GM18873 (cell line): Measurements from ENCODE around the gene SPECC1L.

ENCODE experiments used
- ATAC-seq: cut with Tn5 transposase; IDR thresholded peaks from one replicate; pipeline ENCODE4 v1.9.1; 2021; ENCODE audit warnings: mild to moderate bottlenecking, moderate library complexity, moderate number of reproducible peaks; ENCODE audit not compliant: unreplicated experiment, low FRiP score

Gene SPECC1L

DNA sequence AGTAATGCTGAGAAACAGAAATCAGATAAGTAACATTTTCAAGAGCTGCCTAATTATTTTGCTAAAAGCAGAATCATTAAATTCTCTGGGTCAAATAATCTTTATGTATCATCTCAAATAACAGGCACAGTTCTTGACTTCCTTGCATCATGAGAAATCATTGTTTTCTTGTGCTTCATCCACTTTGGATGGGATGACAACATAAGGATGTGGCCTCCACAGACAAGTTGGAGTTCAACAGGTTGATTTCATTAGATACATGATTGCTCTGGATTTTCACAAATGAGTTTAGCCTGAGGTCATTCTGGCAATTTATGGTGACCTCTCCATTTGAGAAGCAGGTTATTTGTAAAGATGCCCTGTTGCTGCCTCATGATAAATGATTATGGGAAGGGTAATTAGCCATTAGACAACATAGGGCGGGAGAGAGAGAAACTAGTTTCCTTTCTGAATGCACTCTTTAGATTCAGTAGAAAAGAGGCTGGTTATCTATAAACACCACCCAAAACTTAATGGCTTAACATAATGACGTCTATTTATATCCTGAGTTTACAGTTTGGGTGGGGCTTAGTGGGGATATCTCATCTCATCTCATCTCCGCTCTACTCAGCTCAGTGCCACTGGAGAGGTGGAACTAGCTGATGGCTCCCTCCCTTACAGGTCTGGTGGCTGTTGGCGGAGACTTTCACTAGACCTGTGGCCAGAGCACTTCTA, 121.7 kb downstream of the SPECC1L start:
- no peak for ATAC-seq

DNA sequence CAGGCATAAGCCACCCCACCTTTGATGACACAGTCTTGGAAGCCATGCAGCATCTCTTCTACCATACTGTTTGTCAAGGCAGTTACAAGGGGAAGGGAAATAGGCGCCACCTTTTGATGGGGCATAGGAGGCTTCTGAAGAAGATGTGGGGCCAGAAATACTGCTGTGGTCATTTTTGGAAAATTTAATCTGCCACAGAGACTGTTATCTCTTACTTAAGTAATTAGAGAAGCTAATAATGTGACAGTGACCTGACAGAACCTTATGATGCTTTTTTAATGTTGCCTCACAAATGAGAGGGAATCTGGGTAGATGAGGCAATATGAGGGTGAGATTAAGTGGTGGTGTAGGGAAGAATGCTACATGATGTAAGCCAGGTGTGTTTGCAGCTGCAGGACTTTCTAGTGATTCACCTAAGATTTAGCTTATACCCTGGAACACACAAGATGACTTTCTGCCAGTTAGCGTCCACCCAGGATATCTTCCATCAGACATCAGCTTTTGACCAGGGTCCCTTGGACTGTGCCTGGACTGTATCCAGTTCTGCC, 122.5 kb downstream of the SPECC1L start:
- no peak for ATAC-seq

DNA sequence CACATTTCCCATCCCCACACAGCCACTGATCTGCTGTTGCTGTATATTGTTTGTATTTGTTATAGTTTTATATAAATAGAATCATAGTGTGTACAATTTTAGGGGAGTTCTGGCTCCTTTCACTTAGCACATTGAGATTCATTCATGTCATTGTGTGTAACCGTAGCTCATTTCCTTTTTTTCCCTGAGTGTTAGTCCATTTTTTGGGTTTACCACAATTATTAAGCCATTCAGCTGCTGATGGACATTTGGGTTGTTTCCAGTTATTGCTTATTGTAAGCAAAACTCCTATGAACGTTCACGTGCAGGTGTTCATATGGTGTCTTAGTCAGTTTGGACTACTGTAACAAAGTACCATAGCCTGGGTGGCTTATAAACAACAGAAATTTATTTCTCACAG, 123.2 kb downstream of the SPECC1L start:
- no peak for ATAC-seq

DNA sequence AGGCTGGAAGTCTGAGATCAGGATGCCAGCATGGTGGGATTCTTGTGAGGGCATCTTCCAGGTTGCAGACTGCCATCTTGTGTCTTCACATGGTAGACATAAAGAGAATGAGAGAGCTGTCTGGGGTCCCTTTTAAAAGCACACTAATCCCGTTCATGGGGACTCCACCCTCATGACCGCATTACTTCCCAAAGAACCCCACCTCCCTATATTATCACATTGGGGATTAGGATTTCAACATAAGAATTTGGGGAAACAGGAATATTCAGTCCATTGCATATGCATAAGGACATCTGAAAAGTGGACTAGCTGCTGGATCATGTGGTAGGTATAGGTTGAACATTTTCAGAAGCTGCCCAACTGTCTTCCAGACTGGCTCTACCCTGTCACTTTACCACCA, 123.6 kb downstream of the SPECC1L start:
- ATAC-seq, result no peak

DNA sequence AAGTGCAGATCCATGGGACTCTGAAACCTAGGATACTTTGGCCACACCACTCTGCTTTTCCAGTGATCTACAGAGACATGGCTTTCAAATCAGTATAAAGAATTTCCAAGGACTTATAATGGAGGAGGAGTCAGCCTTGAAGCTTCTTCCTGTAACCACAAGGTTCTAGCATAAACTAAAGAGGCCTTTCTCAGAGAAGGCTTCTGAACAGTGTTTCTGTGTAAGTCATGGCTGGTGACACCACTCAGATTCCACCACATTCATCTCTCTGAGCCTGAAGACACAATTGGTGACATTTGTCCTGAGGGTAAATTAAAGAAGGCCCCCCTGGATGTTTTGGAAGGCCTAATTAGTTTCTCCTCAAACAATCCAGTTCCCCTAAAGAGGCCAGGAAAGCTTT, 127.8 kb downstream of the SPECC1L start:
- ATAC-seq, result no peak

DNA sequence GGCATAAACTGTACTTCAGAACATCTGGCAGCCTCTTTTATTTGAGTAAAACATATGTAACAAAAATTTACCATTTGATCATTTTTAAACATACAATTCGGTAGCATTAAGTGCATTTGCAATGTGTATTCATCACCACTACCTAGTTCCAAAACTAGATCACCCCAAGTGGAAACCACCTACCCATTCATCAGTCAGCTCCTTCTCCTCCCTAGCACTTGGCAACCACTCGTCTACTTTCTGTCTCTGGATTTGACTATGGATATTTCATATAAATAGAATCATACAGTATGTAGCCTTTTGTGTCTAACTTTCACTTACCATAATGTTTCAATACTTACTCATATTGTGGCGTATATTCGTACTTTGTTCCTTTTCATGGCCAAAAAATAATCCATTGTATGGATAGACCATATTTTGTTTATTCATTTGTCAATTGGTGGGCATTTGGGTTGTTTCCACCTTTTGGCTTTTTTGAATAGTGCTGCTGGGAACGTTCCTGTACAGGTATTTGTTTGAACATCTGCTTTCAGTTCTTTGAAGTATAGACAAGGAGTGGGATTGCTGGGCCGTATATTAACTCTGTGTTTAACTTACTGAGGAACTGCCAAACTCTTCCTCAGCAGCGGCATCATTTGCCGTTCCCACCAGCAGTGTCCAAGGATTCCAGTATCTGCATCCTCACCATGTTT, 129.5 kb downstream of the SPECC1L start:
- no peak for ATAC-seq

DNA sequence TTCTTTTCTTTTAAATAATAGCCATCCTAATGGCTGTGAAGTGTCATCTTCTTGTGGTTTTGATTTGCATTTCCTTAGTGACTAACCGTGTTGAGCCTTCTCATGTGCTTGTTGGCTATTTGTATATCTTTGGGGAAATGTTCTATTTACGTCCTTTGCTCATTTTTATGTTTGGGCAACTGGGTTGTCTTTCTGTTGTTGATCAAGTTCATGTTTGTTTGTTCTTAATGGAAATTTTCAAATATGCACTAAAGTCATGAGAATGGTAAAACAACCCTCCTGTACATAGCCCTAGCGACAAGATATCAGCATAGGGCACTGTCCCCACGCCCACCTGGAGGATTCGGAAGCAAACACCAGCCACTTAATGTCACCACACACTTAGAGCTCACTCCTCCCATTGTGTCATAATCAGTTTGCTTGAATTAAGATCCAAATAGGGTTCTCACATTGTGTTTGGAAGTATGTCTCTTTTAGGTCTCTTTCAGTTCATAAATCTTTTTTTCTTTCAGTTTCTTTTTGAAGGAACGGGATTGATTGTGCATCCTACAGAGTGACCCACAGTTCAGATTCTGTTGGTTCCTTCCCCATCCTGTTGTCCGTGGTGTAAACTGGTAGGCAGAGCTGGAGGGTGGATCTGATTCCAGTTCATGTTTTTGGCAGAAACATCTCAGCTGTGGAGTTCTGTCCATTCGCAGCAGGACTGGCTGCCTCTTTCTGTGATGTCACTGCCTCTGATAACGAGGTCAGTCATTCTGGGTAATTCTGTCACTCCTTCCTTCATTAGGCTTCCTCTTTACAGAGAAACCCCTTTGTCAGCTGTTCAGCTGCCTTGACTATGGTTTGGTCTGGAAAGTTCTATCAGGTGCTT, 130.3 kb downstream of the SPECC1L start:
- ATAC-seq, result no peak

DNA sequence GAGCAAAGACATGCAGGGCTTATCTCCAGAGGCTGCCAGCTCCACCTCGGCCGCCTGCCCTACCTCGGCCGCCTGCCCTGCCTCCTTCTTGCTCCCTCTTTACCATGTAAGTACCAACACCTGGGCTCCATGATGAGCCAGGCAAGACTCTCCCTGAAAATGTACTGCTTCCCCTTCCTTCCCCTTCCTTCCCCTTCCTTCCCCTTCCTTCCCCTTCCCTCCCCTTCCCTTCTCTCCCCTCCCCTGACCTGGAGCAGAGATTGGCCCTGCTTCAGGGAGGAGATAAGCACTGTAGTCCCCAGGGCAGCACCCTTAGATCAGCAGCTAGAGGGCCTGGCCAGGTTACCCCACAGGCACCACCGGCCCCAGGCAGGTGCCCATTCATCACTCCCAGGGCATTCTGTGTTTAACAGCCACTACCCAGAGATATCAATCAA, 131.3 kb downstream of the SPECC1L start:
- ATAC-seq, result no peak

DNA sequence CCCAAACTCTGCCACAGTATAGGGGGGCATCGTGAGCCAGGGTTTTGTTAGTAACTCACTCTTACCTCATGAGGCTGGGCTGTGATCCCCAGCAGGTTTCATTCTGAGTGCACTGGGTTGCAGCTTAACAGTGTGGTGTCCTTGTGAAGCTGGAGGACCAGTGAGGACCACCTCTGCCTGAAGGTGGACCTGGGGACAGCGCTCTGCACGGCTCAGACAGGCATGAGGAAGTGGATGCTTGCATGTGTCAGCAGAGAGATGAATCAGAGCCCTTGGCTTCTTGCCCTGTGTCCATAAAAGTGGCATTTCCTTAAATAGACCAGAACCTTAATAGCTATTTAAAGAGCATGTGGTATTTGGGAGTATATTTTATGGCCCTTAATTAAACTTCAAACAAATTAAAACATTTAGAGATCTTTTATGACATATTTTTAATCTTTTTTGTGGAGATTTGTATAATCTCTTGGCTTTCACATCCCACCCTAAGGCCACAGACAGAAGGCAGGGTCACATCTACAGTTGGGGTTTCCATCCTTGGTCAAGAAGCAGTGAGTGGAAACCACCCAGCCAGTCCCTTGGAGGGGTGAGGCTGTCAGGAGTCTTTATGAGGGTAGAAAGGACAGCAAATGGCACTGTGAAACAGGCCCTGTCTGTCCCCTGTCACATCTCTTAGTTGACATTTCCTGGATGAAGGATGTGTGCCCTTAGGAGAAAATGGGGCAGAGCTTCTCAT, 132.0 kb downstream of the SPECC1L start:
- no peak for ATAC-seq

DNA sequence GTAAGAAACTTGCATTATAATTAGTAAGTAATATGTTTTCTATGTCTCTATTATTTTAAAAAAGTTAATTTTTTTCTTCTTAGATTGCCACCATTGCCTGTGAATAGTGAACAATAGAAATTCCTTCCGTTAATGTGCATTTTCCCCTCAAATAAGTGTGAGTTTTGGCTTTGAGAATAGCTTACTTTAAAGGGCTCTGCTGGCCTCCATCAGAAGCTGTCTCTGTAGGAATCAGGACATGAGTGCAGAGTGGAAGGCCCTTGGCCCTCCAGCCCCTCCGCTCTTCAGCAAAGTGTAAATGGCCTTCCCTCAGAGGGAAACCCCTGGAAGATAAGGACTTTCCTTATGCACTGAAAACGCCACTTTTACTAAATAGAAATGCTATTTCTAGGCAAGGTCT, 132.7 kb downstream of the SPECC1L start:
- no peak for ATAC-seq

DNA sequence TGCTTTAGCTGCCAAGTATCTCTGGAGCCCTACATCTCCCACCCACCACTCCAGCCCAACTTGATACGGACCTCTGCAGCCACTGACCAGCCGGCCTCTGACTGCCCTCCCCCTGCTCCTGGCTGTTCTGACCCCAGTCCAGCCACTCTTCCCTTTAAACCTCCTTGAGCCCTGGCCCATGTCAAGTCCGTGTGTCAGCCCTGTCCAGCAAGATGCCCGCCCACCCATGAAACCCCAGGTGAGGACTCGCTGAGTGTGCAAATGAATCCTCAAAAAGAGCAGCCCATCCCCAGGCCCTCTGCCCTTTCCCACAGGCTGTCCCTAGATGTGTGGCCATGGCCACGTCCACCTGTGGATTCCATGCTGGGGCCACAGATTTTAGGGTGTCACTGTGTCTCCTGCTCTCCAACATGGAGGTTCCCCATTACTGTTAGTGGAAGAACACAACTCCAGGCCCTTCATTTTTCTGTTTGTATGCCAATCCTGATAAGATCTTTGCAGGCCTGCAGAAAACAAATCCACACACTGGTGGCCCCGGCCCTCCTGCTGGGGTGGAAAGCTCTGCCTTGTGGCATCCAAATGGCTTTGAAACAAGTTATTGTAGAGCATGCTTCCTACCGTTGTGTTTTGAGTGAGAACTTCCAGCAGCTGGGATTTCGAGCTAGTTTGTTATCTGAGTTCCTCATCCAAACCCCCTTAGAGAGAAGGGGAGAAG, 134.1 kb downstream of the SPECC1L start:
- ATAC-seq, result no peak

DNA sequence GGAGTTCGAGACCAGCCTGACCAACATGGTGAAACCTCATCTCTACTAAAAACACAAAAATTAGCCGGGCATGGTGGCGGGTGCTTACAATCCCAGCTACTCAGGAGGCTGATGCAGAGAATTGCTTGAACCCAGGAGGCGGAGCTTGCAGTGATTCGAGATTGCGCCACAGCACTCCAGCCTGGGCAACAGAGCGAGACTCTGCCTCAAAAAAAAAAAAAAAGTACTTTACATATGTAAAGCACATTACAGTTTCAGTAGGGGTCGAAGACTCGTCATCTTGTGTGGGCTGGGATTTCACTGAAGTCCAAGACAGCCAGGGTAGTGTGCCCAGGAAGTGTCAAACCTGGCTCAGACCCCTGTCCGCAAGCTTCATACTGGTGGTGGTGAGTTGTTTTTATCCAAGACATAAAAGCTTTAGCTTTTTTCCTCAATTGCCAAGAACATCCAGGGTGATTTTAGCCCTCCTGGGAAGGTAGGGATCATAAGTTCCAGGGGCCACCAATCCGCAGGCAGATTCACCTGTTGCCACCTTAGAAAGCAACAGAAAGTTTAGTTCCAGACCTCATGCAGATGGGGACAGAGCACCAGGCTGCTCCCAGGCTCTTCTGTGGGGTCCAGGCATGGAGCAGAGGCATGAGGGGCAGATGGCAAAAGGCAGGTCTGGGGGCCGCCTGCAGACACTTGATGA, 135.1 kb downstream of the SPECC1L start:
- no peak for ATAC-seq

DNA sequence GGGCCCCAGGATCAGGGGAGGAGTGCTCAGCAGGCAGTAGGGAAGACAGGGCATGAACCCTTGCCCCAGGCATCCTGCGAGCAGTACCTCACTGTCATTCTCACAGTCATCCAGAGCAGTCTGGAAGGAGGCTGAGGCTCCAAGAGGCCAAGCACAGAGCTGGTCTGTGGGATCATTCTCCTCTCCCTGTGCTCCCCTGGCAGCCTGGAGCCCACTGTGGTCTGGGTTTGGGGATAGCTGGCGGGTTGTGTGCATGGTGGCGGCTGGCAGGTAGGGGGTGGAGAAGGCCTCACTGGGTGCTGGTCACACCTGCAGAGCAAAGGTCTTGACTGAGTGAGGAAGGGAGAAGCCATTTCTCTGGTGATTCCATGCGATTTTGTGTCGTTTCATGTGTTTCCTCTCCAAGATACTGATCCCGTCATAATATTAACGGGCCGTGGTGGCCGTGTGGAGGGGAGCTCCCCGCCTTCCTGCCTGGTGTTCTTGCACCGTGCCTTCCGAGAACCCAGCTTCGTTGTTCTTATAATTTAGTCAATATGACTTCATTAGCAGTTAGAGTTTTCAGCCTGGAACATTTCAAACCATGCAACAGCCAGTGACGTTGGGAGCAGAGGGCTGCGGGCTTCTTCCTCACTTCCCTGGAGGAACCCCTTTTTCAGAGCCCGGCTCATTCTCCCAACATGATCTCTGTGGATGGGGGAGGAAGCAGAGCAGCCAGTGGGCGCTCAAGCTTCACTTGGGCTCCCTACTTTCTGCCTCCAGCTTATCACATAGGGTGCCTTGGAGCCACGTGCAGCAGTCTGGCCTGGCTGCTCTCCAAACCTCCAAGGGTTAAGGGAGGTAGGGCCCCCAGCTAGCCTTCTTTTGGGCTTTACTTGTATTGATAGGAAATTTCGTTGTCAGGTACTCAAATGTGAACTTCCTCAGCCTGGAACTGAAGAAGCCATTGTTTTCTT, 136.0 kb downstream of the SPECC1L start:
- no peak for ATAC-seq

DNA sequence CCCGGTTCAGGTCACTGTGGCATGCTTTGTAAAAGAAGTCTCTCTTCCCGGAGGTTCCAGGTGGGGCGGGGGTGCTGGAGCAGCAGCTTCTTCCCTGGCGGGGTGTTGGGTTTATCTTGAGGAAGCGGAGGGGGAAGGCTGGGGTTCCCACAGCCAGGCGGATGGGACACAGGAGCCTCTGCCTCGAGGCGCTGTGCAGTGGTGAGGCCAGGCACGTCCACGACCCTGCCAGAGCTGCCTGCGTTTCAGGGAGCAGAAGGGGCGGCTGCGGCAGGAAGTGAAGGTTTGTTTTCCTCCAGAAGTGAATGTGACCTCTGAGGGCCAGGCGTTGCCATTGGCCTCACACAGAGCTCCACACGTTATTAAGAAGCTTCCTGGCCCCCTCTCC, 136.6 kb downstream of the SPECC1L start:
- no peak for ATAC-seq

DNA sequence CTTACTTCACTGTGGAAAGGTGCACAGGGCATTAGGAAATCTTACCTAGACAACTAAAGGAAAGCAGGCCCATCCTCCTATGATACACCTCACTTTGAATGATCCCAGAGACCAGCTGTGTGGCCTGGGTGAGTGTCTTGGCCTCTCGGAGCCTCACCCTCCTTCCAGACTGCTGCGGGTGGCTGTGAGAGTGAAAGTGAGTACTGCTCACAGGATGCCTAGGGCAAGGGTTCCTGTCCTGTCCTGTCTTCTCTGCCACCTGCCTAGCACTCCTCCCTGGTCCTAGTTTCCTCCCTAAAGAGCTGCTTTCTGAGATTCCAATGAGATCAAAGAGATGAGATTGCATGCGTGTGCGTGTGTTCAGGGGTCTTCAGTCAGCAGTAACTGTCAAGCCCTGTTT, 137.3 kb downstream of the SPECC1L start:
- ATAC-seq, result no peak

DNA sequence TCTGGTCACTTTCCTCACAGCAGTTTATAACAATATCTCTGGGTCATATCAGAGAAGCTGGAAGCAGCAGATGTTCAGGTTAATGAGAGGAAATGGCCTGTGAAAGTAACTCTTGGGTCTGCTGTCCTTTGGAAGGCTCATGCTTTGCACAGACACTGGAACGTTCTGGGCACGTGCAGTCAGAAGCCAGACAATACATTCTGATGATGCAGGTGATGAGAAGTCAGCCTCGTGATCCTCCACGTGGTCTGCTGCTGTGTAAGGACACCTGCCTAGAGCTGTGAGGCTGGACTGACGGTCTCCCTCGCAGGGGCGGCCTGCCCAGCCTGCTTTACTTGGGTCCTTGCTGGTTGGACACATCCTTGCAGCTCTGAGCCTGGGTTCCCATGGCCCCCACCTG, 138.0 kb downstream of the SPECC1L start:
- ATAC-seq, result no peak

DNA sequence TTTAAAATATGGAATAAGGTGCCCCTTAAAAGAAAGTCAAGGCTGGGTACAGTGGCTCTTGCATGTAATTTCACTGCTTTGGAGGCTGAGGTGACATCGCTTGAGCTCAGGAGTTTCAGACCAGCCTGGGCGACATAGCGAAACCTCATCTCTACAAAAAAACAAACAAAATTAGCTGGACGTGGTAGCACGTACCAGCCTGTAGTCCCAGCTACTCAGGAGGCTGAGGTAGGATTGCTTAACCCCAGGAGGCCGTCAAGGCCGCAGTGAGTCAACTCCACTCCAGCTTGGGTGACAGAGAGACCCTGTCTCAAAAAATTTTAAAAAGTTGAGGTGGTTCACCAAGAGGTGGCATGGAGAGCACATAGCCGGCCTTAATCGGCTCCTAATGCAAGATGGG, 139.1 kb downstream of the SPECC1L start:
- no peak for ATAC-seq
